GM12878 (cell line): Measurements from ENCODE around the gene EAF2.

Experiments
- CTCF ChIP-seq, 3 experiments: IDR thresholded peaks in 2 of 3; conservative IDR thresholded peaks in 1 of 3; 2 replicates each; pipeline ENCODE4 v1.5.1; 2011; ENCODE audit warnings: low read depth in 3 of 3, low read length in 3 of 3, mild to moderate bottlenecking in 3 of 3, control low read depth in 2 of 3, moderate library complexity in 2 of 3, inconsistent platforms in 1 of 3, mixed read lengths in 1 of 3; ENCODE audit not compliant: control insufficient read depth in 2 of 3, insufficient read depth in 1 of 3; ENCODE audit errors: extremely low read depth in 1 of 3
- FOS ChIP-seq: IDR thresholded peaks from 3 replicates; pipeline ENCODE4 v1.6.1; 2011; ENCODE audit warnings: borderline replicate concordance; ENCODE audit not compliant: insufficient read length; ENCODE audit errors: extremely low read depth
- MEF2B ChIP-seq: fragments of 450-650 bp; IDR thresholded peaks from 2 replicates; pipeline ENCODE4 v1.6.1; 2018; ENCODE audit warnings: mild to moderate bottlenecking, moderate library complexity; ENCODE audit not compliant: partially characterized antibody, poor library complexity, severe bottlenecking
- MYC ChIP-seq: IDR thresholded peaks from 2 replicates; pipeline ENCODE4 v1.6.1; 2011; ENCODE audit warnings: mild to moderate bottlenecking, low read length, moderate library complexity, inconsistent platforms; ENCODE audit not compliant: insufficient read depth, insufficient replicate concordance, insufficient read length, severe bottlenecking
- POLR2A ChIP-seq: IDR thresholded peaks from 2 replicates; pipeline ENCODE4 v1.6.1; 2011; ENCODE audit warnings: low read depth, mild to moderate bottlenecking, low read length
- RAD21 ChIP-seq: IDR thresholded peaks from 2 replicates; pipeline ENCODE4 v1.6.1; 2011; ENCODE audit warnings: mild to moderate bottlenecking, low read depth, low read length, moderate library complexity; ENCODE audit not compliant: insufficient read depth
- RBBP5 ChIP-seq: fragments of 200-600 bp; sonication (generic); conservative IDR thresholded peaks from 2 replicates; pipeline ENCODE4 v1.6.1; 2016
- SRF ChIP-seq, 2 experiments: IDR thresholded peaks; 2 replicates each; pipeline ENCODE4 v1.6.1; 2011; ENCODE audit warnings: low read depth in 2 of 2, low read length in 2 of 2, mild to moderate bottlenecking in 1 of 2, moderate library complexity in 1 of 2

- TF ChIP-seq MYC (no peak), CTCF (IDR thresholded peaks at IDR 0.05 in 2 of 3, conservative IDR thresholded peaks at IDR 0.05 in 1 of 3; ENCODE audit: control insufficient read depth in 2 of 3, extremely low read depth in 1 of 3, insufficient read depth in 1 of 3, low read depth in 3 of 3, low read length in 3 of 3) (no peak), POLR2A (no peak), FOS (no peak), RAD21 (no peak), RBBP5 (no peak), SRF (IDR thresholded peaks at IDR 0.05; ENCODE audit: low read depth in 2 of 2, low read length in 2 of 2) (no peak), MEF2B (no peak)
Observed at GRCh38 chr3:121863801-121864200, 28.8 kb downstream of the EAF2 start.
